ENCODE results near the gene SOX30. TPM values are rescaled to one million over a fixed set of nuclear protein-coding genes. Genes with fewer than 3 reads are reported as not detected.
"Not testable (repeated sequence)": the region's sequence is repeated elsewhere in the genome, so short reads cannot be mapped to it uniquely, and the experiment has no call there.

SOX30 gene
- total RNA-seq, 2 donors from 2014 or later = 0.48 TPM; not detected in 1

- H3K36me3 ChIP-seq (ENCODE audit: control insufficient read depth, insufficient read depth, low read length) = no peaks in the 10 kb centered on the region
- TF ChIP-seq, protein P1, sequence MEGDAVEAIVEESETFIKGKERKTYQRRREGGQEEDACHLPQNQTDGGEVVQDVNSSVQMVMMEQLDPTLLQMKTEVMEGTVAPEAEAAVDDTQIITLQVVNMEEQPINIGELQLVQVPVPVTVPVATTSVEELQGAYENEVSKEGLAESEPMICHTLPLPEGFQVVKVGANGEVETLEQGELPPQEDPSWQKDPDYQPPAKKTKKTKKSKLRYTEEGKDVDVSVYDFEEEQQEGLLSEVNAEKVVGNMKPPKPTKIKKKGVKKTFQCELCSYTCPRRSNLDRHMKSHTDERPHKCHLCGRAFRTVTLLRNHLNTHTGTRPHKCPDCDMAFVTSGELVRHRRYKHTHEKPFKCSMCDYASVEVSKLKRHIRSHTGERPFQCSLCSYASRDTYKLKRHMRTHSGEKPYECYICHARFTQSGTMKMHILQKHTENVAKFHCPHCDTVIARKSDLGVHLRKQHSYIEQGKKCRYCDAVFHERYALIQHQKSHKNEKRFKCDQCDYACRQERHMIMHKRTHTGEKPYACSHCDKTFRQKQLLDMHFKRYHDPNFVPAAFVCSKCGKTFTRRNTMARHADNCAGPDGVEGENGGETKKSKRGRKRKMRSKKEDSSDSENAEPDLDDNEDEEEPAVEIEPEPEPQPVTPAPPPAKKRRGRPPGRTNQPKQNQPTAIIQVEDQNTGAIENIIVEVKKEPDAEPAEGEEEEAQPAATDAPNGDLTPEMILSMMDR (conservative IDR thresholded peaks at IDR 0.05) = no peak
- peaks cover 2% of the 10 kb centered on the region for H3K36me3 Mint-ChIP-seq (ENCODE audit: low read depth)
- no peak overlapping the region for H3K27ac Mint-ChIP-seq
- whole genome bisulfite sequencing, 2 experiments (ENCODE audit: insufficient coverage in 1 of 2, insufficient read length in 1 of 2) = 95 to 96% methylated on average over 28 to 53 of the region's 53 CpGs
- no peak overlapping the region for H3K27ac ChIP-seq (ENCODE audit: low read depth, low read length)
- H3K4me1 Mint-ChIP-seq = peaks cover 11% of the 10 kb centered on the region
- no peaks in the 10 kb centered on the region for H3K4me1 ChIP-seq (ENCODE audit: control insufficient read depth, insufficient read depth, low read length)
- peaks cover 26% of the 10 kb centered on the region for H3K9me3 ChIP-seq (ENCODE audit: control insufficient read depth, low read length)
- H3K27me3 Mint-ChIP-seq (ENCODE audit: insufficient read depth) = peaks cover 5% of the 10 kb centered on the region
- no peaks in the 10 kb centered on the region for H3K27me3 ChIP-seq (ENCODE audit: control insufficient read depth, insufficient read depth, low read length, poor library complexity, severe bottlenecking)
- no peak overlapping the region for H3K4me3 Mint-ChIP-seq
- peak; percentile 34 for DNase-seq
- H3K4me3 ChIP-seq (ENCODE audit: low read length) = no peak overlapping the region
- H3K9ac ChIP-seq (ENCODE audit: extremely low read depth, low read length, poor library complexity, severe bottlenecking) = no peak overlapping the region
- H3K9me3 Mint-ChIP-seq = peaks cover 36% of the 10 kb centered on the region
Measured at GRCh38 chr5:157690690-157691433, 38.6 kb upstream of the SOX30 start.

GRCh38 chr5:157689942-157690689 lies 37.9 kb upstream of the SOX30 start:
- peaks cover 18% of the 10 kb centered on the region for H3K9me3 ChIP-seq (ENCODE audit: control insufficient read depth, low read length)
- H3K27me3 ChIP-seq (ENCODE audit: control insufficient read depth, insufficient read depth, low read length, poor library complexity, severe bottlenecking) = no peaks in the 10 kb centered on the region
- peak; percentile 49 for DNase-seq
- no peak overlapping the region for H3K4me3 ChIP-seq (ENCODE audit: low read length)
- TF ChIP-seq, protein P1 (conservative IDR thresholded peaks at IDR 0.05) = peak; percentile 14
- H3K36me3 ChIP-seq (ENCODE audit: control insufficient read depth, insufficient read depth, low read length) = no peaks in the 10 kb centered on the region
- H3K27ac ChIP-seq (ENCODE audit: low read depth, low read length) = no peak overlapping the region
- peaks cover 2% of the 10 kb centered on the region for H3K36me3 Mint-ChIP-seq (ENCODE audit: low read depth)
- peaks cover 5% of the 10 kb centered on the region for H3K27me3 Mint-ChIP-seq (ENCODE audit: insufficient read depth)
- no peaks in the 10 kb centered on the region for H3K4me1 ChIP-seq (ENCODE audit: control insufficient read depth, insufficient read depth, low read length)
- H3K4me1 Mint-ChIP-seq = peaks cover 11% of the 10 kb centered on the region
- peaks cover 29% of the 10 kb centered on the region for H3K9me3 Mint-ChIP-seq
- H3K9ac ChIP-seq (ENCODE audit: extremely low read depth, low read length, poor library complexity, severe bottlenecking) = no peak overlapping the region
- no peak overlapping the region for H3K27ac Mint-ChIP-seq
- no peak overlapping the region for H3K4me3 Mint-ChIP-seq
- WGBS, 2 experiments (ENCODE audit: insufficient coverage in 1 of 2, insufficient read length in 1 of 2) = 93 to 94% methylated on average over 30 to 52 of the region's 52 CpGs

DNA sequence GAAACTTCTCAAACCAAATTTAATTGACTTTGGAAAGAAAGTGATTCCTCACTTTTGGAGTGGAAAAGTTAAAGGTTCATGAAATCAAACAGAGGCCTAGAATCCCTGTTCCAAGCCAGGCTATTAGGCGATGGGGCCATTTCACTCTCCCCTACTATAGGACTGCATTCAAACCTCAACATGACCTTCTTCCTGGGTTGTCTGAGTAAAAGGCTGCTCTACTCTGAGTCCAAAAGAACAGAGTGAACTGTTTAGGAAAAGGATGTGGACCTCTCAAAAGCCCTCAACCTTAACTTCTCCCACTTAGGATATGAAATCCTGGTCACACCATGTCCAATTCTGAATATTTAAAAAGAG lies 34.9 kb upstream of the SOX30 start:
- no peaks in the 10 kb centered on the region for H3K36me3 Mint-ChIP-seq (ENCODE audit: low read depth)
- no peak overlapping the region for H3K27ac ChIP-seq (ENCODE audit: low read depth, low read length)
- peaks cover 12% of the 10 kb centered on the region for H3K9me3 Mint-ChIP-seq
- H3K27me3 ChIP-seq (ENCODE audit: control insufficient read depth, insufficient read depth, low read length, poor library complexity, severe bottlenecking) = no peaks in the 10 kb centered on the region
- H3K9me3 ChIP-seq (ENCODE audit: control insufficient read depth, low read length) = peaks cover 6% of the 10 kb centered on the region
- H3K27ac Mint-ChIP-seq = no peak overlapping the region
- H3K4me1 Mint-ChIP-seq = peaks cover 11% of the 10 kb centered on the region
- H3K4me1 ChIP-seq (ENCODE audit: control insufficient read depth, insufficient read depth, low read length) = no peaks in the 10 kb centered on the region
- no peaks in the 10 kb centered on the region for H3K36me3 ChIP-seq (ENCODE audit: control insufficient read depth, insufficient read depth, low read length)
- TF ChIP-seq, protein P1 (conservative IDR thresholded peaks at IDR 0.05) = no peak
- no peak overlapping the region for H3K4me3 ChIP-seq (ENCODE audit: low read length)
- 94% methylated on average over 1 of the region's 1 CpG; no CpG with 5 or more reads in 1 of the 2 experiments for WGBS, 2 experiments (ENCODE audit: insufficient coverage in 1 of 2, insufficient read length in 1 of 2)
- DNase-seq = peak; percentile 5
- H3K4me3 Mint-ChIP-seq = no peak overlapping the region
- H3K9ac ChIP-seq (ENCODE audit: extremely low read depth, low read length, poor library complexity, severe bottlenecking) = no peak overlapping the region
- H3K27me3 Mint-ChIP-seq (ENCODE audit: insufficient read depth) = peaks cover 11% of the 10 kb centered on the region

DNA sequence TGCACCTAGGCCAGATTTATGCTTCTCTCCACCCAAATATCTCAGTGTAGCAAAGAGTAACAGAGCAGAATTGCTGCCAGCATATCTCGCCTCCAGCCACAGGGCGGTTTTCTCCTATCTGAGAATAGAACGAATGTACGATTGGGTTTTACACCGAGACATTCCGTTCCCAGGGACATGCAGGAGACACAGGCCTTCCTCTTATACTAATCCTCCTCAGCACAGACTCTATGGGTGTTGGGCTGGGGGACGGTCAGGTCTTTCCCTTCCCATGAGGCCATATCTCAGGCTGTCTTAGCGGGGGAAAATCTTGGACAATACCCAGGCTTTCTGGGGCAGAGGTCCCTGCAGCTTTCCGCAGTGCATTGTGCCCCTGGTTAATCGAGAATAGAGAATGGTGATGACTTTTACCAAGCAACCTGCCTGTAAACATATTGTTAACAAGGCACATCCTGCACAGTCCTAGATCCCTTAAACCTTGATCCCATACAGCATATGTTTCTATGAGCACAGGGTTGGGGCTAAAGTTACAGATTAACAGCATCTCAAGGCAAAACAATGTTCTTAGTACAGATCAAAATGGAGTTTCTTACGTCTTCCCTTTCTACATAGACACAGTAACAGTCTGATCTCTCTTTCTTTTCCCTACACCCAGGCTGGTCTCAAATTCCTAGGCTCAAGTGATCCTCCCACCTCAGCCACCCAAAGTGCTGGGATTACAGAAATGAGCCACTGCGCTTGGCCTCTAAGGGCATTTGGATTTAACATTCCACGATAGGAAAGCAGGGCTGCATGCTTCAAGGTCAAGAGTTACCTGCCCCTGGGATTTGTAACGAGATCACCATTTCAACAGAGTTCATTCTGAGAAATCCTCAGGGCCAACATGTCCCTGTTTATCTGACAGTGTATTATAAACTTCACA lies 34.3 kb upstream of the SOX30 start:
- not testable (repeated sequence) for H3K27ac Mint-ChIP-seq; H3K36me3 Mint-ChIP-seq (ENCODE audit: low read depth)

More for the DNA sequence above, 34.3 kb upstream of the SOX30 start:
- 89 to 91% methylated on average over 11 to 14 of the region's 14 CpGs for WGBS, 2 experiments (ENCODE audit: insufficient coverage in 1 of 2, insufficient read length in 1 of 2)
- not testable (repeated sequence) for H3K9ac ChIP-seq (ENCODE audit: extremely low read depth, low read length, poor library complexity, severe bottlenecking); H3K27me3 ChIP-seq (ENCODE audit: control insufficient read depth, insufficient read depth, low read length, poor library complexity, severe bottlenecking); H3K9me3 ChIP-seq (ENCODE audit: control insufficient read depth, low read length); H3K36me3 ChIP-seq (ENCODE audit: control insufficient read depth, insufficient read depth, low read length); H3K27me3 Mint-ChIP-seq (ENCODE audit: insufficient read depth); H3K27ac ChIP-seq (ENCODE audit: low read depth, low read length); H3K9me3 Mint-ChIP-seq; H3K4me1 ChIP-seq (ENCODE audit: control insufficient read depth, insufficient read depth, low read length); H3K4me3 ChIP-seq (ENCODE audit: low read length); H3K4me3 Mint-ChIP-seq
- H3K4me1 Mint-ChIP-seq = peaks cover 11% of the 10 kb centered on the region
- DNase-seq = peak; percentile 28
